ENCODE data around the gene FEZF1. TPM values are rescaled to one million over a fixed set of nuclear protein-coding genes. Genes with fewer than 3 reads are reported as not detected.

Gene FEZF1
- total RNA-seq, 6 donors from 2014 or later: 0.27 TPM; not detected in 5

DNA sequence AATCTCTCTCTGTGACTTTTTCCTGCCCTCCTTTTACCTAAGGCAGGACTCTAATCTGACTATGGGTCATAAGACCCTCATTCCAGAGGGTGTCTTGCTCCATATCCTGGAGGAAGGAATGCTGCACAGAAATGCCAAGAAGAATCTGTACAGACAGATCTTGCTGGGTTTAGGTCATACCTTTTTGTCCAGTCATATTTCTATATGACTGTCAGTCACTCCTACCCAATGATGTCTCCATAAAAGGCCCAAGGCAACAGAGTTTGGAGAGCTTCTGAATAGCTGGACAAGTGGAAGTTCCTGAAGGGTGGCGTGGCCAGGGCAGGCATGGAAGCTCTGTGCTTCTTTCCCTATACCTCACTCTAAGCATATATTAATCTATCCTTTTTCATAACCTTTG is 47.5 kb downstream of the FEZF1 start:
- WGBS, 2 donors: 56 to 65% methylated on average over 1 of the region's 1 CpG
- Histone ChIP-seq H3K27me3 (no peaks in the 10 kb centered on the region), H3K4me3 (no peak overlapping the region), H3K9me3 (no peaks in the 10 kb centered on the region), H3K36me3 (no peaks in the 10 kb centered on the region), H3K4me1 (no peaks in the 10 kb centered on the region), H3K27ac (no peak overlapping the region)
- TF ChIP-seq EP300 (IDR thresholded peaks at IDR 0.05) (no peak), POLR2AphosphoS5 (IDR thresholded peaks at IDR 0.05) (no peak), POLR2A (IDR thresholded peaks at IDR 0.05) (no peak)
- TF ChIP-seq, protein P1, sequence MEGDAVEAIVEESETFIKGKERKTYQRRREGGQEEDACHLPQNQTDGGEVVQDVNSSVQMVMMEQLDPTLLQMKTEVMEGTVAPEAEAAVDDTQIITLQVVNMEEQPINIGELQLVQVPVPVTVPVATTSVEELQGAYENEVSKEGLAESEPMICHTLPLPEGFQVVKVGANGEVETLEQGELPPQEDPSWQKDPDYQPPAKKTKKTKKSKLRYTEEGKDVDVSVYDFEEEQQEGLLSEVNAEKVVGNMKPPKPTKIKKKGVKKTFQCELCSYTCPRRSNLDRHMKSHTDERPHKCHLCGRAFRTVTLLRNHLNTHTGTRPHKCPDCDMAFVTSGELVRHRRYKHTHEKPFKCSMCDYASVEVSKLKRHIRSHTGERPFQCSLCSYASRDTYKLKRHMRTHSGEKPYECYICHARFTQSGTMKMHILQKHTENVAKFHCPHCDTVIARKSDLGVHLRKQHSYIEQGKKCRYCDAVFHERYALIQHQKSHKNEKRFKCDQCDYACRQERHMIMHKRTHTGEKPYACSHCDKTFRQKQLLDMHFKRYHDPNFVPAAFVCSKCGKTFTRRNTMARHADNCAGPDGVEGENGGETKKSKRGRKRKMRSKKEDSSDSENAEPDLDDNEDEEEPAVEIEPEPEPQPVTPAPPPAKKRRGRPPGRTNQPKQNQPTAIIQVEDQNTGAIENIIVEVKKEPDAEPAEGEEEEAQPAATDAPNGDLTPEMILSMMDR (IDR thresholded peaks at IDR 0.05): no peak
- DNase-seq: no peak
- no peak for ATAC-seq (ENCODE audit: low FRiP score in 2 of 2)

DNA sequence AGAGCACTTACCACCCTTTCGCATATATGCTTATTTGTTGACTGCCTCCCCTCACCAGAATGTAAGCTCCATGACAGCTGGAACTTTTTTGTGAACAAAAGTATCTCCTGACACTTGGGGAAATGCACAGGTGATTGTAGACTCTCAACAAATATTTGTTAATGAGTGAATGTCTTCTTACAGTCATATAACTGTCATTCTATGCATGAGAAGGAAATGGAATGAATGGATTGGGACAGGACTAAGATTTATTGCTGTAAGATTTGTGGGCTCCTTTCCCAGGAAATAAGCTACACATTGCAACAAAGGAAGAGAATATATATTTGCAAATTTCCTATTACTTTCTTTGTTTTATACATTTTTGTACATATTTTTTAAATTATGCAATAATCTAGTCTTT is 48.5 kb downstream of the FEZF1 start:
- ATAC-seq (ENCODE audit: low FRiP score in 2 of 2) (no peak), DNase-seq (no peak)
- Histone ChIP-seq H3K36me3 (no peaks in the 10 kb centered on the region), H3K27ac (no peak overlapping the region), H3K9me3 (no peaks in the 10 kb centered on the region), H3K4me1 (no peaks in the 10 kb centered on the region), H3K27me3 (no peaks in the 10 kb centered on the region), H3K4me3 (no peak overlapping the region)
- TF ChIP-seq, protein P1 (IDR thresholded peaks at IDR 0.05): no peak
- no peak for TF ChIP-seq POLR2A (IDR thresholded peaks at IDR 0.05)
- TF ChIP-seq EP300 (IDR thresholded peaks at IDR 0.05): no peak
- no peak for TF ChIP-seq POLR2AphosphoS5 (IDR thresholded peaks at IDR 0.05)
- WGBS, 2 donors: 72 to 89% methylated on average over 1 of the region's 1 CpG

DNA sequence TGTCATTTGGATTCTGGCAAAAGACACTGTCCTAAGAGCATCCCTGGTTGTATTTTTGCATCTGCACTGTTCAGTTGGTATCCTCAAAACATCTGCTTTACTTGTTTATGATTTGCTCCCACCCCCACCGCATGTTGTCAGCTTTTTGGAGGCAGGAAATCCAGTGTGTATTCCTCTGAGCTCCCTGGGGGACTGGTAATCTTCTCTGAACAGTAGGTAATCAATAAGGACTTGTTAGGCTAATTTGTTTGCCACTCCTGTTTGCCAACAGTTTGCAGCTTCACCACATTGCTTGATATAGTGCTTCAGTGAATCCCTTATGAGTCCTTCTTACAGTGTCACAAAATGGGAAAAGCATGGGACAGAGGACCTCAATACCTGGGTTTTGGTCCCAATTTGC is 49.1 kb downstream of the FEZF1 start:
- TF ChIP-seq, protein P1 (IDR thresholded peaks at IDR 0.05): no peak
- TF ChIP-seq EP300 (IDR thresholded peaks at IDR 0.05) (no peak), POLR2AphosphoS5 (IDR thresholded peaks at IDR 0.05) (no peak), POLR2A (IDR thresholded peaks at IDR 0.05) (no peak)
- Histone ChIP-seq H3K9me3 (no peaks in the 10 kb centered on the region), H3K4me1 (no peaks in the 10 kb centered on the region), H3K4me3 (no peak overlapping the region), H3K36me3 (no peaks in the 10 kb centered on the region), H3K27ac (no peak overlapping the region), H3K27me3 (no peaks in the 10 kb centered on the region)
- 17% methylated on average over 1 of the region's 1 CpG for WGBS, 2 donors
- ATAC-seq (ENCODE audit: low FRiP score in 2 of 2) (no peak), DNase-seq (no peak)

Other genes with a start within 250 kb of the FEZF1 start
- 100 to 1,000 TPM in 1 of 6 donors, 10 to 100 TPM in 5; 26.3 to 122 (median 42.8) TPM for gene AASS, start 160.5 kb downstream of the FEZF1 start, total RNA-seq

Measured in upper lobe of left lung (tissue), 6 donors.